8988T (cell line): ENCODE data around the gene PITPNM3.

Experiments
- DNase-seq: peaks from one replicate; pipeline ENCODE4 v3.0.0; 2011

Gene PITPNM3

GRCh38 chr17:6476076-6476809 lies 80.1 kb downstream of the PITPNM3 start:
- no peak for DNase-seq

GRCh38 chr17:6475411-6475810 lies 80.9 kb downstream of the PITPNM3 start:
- no peak for DNase-seq

- no peak for DNase-seq
Measured at GRCh38 chr17:6474906-6475305, 81.4 kb downstream of the PITPNM3 start.

GRCh38 chr17:6474376-6474775 lies 82.0 kb downstream of the PITPNM3 start:
- DNase-seq, result no peak

- peak; percentile 83 for DNase-seq
Measured at GRCh38 chr17:6473128-6473767, 83.1 kb downstream of the PITPNM3 start.

- DNase-seq, result no peak
Measured at GRCh38 chr17:6472517-6472916, 83.8 kb downstream of the PITPNM3 start.

- DNase-seq, result peak; percentile 58
Measured at GRCh38 chr17:6471531-6472465, 84.6 kb downstream of the PITPNM3 start.

- DNase-seq, result no peak
Measured at GRCh38 chr17:6470751-6471521, 85.4 kb downstream of the PITPNM3 start.

GRCh38 chr17:6470146-6470718 lies 86.1 kb downstream of the PITPNM3 start:
- DNase-seq, result no peak

GRCh38 chr17:6468051-6468790 lies 88.1 kb downstream of the PITPNM3 start:
- no peak for DNase-seq

- DNase-seq, result no peak
Measured at GRCh38 chr17:6467567-6467966, 88.8 kb downstream of the PITPNM3 start.

GRCh38 chr17:6465206-6466003 lies 91.0 kb downstream of the PITPNM3 start:
- no peak for DNase-seq

GRCh38 chr17:6464446-6465041 lies 91.8 kb downstream of the PITPNM3 start:
- no peak for DNase-seq

GRCh38 chr17:6463616-6464445 lies 92.5 kb downstream of the PITPNM3 start:
- DNase-seq, result no peak

- DNase-seq, result no peak
Measured at GRCh38 chr17:6462692-6463091, 93.7 kb downstream of the PITPNM3 start.

GRCh38 chr17:6461792-6462524 lies 94.4 kb downstream of the PITPNM3 start:
- DNase-seq, result no peak

GRCh38 chr17:6461246-6461645 lies 95.1 kb downstream of the PITPNM3 start:
- DNase-seq, result no peak

- no peak for DNase-seq
Measured at GRCh38 chr17:6460531-6461161, 95.7 kb downstream of the PITPNM3 start.
